Measurements from ENCODE around the gene CRK.

Gene CRK

DNA sequence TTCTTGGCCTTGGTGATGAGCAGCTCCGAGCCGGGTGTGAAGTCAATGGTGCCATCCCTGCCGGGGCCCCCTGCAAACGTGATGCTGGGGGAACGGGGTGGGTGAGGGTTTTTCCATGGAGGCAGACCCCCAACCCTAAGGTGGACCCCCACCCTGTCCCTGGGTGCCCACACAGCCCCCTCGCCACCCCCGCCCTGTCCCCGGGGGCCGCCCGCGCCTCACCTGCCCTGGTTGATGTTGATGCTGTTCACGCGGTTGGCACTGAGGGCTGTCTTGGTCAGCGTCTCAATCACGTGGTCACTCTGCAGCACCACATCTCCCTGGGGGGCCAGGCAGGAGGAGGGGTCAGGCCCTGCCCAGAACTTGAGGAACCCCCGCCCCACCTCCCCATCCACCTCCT is 11.2 kb upstream of the CRK start:
- no peak for TF ChIP-seq POLR2AphosphoS5 (IDR thresholded peaks at IDR 0.05; ENCODE audit: low read depth)
- TF ChIP-seq SPI1 (IDR thresholded peaks at IDR 0.05; ENCODE audit: borderline replicate concordance, low read depth) = no peak
- TF ChIP-seq CTCF (IDR thresholded peaks at IDR 0.05; ENCODE audit: insufficient read depth, low read length) = no peak
- TF ChIP-seq GABPA (IDR thresholded peaks at IDR 0.05; ENCODE audit: low read depth) = no peak
- TF ChIP-seq, protein P1, sequence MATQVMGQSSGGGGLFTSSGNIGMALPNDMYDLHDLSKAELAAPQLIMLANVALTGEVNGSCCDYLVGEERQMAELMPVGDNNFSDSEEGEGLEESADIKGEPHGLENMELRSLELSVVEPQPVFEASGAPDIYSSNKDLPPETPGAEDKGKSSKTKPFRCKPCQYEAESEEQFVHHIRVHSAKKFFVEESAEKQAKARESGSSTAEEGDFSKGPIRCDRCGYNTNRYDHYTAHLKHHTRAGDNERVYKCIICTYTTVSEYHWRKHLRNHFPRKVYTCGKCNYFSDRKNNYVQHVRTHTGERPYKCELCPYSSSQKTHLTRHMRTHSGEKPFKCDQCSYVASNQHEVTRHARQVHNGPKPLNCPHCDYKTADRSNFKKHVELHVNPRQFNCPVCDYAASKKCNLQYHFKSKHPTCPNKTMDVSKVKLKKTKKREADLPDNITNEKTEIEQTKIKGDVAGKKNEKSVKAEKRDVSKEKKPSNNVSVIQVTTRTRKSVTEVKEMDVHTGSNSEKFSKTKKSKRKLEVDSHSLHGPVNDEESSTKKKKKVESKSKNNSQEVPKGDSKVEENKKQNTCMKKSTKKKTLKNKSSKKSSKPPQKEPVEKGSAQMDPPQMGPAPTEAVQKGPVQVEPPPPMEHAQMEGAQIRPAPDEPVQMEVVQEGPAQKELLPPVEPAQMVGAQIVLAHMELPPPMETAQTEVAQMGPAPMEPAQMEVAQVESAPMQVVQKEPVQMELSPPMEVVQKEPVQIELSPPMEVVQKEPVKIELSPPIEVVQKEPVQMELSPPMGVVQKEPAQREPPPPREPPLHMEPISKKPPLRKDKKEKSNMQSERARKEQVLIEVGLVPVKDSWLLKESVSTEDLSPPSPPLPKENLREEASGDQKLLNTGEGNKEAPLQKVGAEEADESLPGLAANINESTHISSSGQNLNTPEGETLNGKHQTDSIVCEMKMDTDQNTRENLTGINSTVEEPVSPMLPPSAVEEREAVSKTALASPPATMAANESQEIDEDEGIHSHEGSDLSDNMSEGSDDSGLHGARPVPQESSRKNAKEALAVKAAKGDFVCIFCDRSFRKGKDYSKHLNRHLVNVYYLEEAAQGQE (IDR thresholded peaks at IDR 0.05; ENCODE audit: insufficient replicate concordance, low read depth) = no peak
- Histone ChIP-seq H3K27me3 (ENCODE audit: insufficient read depth, poor library complexity, severe bottlenecking) (no peaks in the 10 kb centered on the region), H3K4me3 (replicated peaks; ENCODE audit: insufficient read depth, low read length) (no peak overlapping the region), H3K27ac (replicated peaks) (no peak overlapping the region)
- no peak for DNase-seq (ENCODE audit: low read depth in 1 of 2, low spot score in 1 of 2)

DNA sequence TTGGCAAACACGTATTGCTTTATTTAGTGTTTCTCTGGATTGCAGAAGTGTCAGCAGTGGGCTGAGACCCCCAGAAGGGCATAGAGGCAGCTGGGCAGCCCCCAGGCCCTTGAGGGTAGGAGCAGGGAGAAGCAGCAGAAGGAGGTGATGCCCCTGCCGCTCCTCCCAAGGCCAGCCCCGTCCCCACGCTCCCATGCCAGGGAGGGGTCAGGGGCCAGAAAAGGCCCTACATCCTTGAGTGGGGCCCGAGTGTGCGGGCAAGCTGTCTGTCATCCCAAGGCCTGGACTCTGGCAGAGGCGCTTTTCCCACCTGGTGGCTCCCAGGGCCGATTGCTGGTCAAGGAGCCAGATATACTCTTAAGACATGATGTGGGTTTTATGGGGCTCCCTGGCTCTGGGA is 8.2 kb upstream of the CRK start:
- Histone ChIP-seq H3K27me3 (ENCODE audit: insufficient read depth, poor library complexity, severe bottlenecking) (no peaks in the 10 kb centered on the region), H3K27ac (replicated peaks) (no peak overlapping the region), H3K4me3 (replicated peaks; ENCODE audit: insufficient read depth, low read length) (no peak overlapping the region)
- TF ChIP-seq POLR2AphosphoS5 (IDR thresholded peaks at IDR 0.05; ENCODE audit: low read depth) = no peak
- TF ChIP-seq, protein P1 (IDR thresholded peaks at IDR 0.05; ENCODE audit: insufficient replicate concordance, low read depth) = no peak
- no peak for TF ChIP-seq SPI1 (IDR thresholded peaks at IDR 0.05; ENCODE audit: borderline replicate concordance, low read depth)
- TF ChIP-seq GABPA (IDR thresholded peaks at IDR 0.05; ENCODE audit: low read depth) = no peak
- TF ChIP-seq CTCF (IDR thresholded peaks at IDR 0.05; ENCODE audit: insufficient read depth, low read length) = no peak
- DNase-seq (ENCODE audit: low read depth in 1 of 2, low spot score in 1 of 2) = no peak

DNA sequence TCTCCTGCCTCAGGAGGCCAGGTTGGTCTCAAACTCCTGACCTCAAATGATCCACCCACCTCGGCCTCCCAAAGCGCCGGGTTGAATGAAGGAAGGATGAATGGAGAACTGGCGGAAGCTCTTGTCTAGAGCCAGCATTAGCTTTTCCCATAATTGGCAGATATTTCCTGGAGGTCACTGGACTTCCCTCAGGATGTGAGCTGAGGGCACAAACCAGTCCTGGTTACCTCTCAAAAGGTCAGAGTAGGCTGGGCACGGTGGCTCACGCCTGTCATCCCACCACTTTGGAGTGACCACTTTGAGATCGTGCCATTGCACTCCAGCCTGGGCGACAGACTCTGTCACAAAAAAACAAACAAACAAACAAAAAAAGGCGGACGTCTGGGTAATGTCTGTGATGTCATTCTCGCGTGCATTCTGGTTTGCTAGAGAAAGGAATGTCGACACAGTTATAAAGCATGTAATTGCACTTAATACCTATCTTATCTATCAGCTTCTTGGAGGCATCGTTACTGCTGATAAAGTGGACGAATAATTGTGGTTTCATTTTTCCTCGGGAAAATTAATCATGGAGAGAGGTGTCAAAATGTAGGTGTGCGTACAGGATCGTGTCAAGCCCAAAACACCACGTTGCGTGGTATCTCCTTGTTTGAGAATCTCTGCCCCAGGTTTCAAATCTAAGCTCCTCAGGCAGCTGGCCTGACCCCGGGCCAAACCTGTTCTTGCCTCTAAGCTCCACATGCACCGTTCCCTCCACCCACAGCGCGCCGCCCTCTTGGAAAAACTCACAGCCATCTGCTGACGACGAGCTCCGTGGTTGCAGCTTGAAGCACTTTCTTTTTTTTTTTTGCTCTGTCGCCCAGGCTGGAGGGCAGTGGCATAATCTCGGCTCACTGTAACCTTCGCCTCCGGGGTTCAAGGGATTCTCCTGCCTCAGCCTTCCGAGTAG is 6.4 kb upstream of the CRK start:
- H3K27me3 ChIP-seq (ENCODE audit: insufficient read depth, poor library complexity, severe bottlenecking) = no peaks in the 10 kb centered on the region
- DNase-seq (ENCODE audit: low read depth in 1 of 2, low spot score in 1 of 2) = no peak
- H3K4me3 ChIP-seq (replicated peaks; ENCODE audit: insufficient read depth, low read length) = no peak overlapping the region
- TF ChIP-seq CTCF (IDR thresholded peaks at IDR 0.05; ENCODE audit: insufficient read depth, low read length) (no peak), SPI1 (IDR thresholded peaks at IDR 0.05; ENCODE audit: borderline replicate concordance, low read depth) (no peak), GABPA (IDR thresholded peaks at IDR 0.05; ENCODE audit: low read depth) (no peak)
- TF ChIP-seq, protein P1 (IDR thresholded peaks at IDR 0.05; ENCODE audit: insufficient replicate concordance, low read depth) = no peak
- no peak overlapping the region for H3K27ac ChIP-seq (replicated peaks)

Data from HL-60 (cell line).